ENCODE measurements around the gene IL17RD. TPM values are rescaled to one million over a fixed set of nuclear protein-coding genes. Genes with fewer than 3 reads are reported as not detected.

Gene IL17RD
- total RNA-seq, 1 donor from 2014 or later, result 2.9 TPM

GRCh38 chr3:57130571-57131209, 34.5 kb downstream of the IL17RD start:
- TF ChIP-seq, protein P1, sequence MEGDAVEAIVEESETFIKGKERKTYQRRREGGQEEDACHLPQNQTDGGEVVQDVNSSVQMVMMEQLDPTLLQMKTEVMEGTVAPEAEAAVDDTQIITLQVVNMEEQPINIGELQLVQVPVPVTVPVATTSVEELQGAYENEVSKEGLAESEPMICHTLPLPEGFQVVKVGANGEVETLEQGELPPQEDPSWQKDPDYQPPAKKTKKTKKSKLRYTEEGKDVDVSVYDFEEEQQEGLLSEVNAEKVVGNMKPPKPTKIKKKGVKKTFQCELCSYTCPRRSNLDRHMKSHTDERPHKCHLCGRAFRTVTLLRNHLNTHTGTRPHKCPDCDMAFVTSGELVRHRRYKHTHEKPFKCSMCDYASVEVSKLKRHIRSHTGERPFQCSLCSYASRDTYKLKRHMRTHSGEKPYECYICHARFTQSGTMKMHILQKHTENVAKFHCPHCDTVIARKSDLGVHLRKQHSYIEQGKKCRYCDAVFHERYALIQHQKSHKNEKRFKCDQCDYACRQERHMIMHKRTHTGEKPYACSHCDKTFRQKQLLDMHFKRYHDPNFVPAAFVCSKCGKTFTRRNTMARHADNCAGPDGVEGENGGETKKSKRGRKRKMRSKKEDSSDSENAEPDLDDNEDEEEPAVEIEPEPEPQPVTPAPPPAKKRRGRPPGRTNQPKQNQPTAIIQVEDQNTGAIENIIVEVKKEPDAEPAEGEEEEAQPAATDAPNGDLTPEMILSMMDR (IDR thresholded peaks at IDR 0.05), result no peak
- peaks cover 21% of the 10 kb centered on the region for H3K4me1 Mint-ChIP-seq (ENCODE audit: unreplicated experiment)
- H3K9me3 Mint-ChIP-seq (ENCODE audit: unreplicated experiment), result no peaks in the 10 kb centered on the region
- DNase-seq (ENCODE audit: extremely low spot score, unreplicated experiment), result no peak
- H3K27ac Mint-ChIP-seq (ENCODE audit: unreplicated experiment), result no peak overlapping the region
- H3K36me3 Mint-ChIP-seq (ENCODE audit: unreplicated experiment), result no peaks in the 10 kb centered on the region
- peaks cover 26% of the 10 kb centered on the region for H3K27me3 Mint-ChIP-seq (ENCODE audit: unreplicated experiment)
- H3K4me3 Mint-ChIP-seq (ENCODE audit: unreplicated experiment), result no peak overlapping the region

- peaks cover 21% of the 10 kb centered on the region for H3K4me1 Mint-ChIP-seq (ENCODE audit: unreplicated experiment)
- TF ChIP-seq, protein P1 (IDR thresholded peaks at IDR 0.05), result no peak
- DNase-seq (ENCODE audit: extremely low spot score, unreplicated experiment), result no peak
Observed at GRCh38 chr3:57128826-57129667, 36.1 kb downstream of the IL17RD start.

GRCh38 chr3:57127891-57128518, 37.1 kb downstream of the IL17RD start:
- H3K9me3 Mint-ChIP-seq (ENCODE audit: unreplicated experiment), result no peaks in the 10 kb centered on the region
- H3K27me3 Mint-ChIP-seq (ENCODE audit: unreplicated experiment), result peaks cover 21% of the 10 kb centered on the region
- TF ChIP-seq, protein P1 (IDR thresholded peaks at IDR 0.05), result no peak
- H3K4me3 Mint-ChIP-seq (ENCODE audit: unreplicated experiment), result peak overlapping the region; percentile 6
- no peak overlapping the region for H3K27ac Mint-ChIP-seq (ENCODE audit: unreplicated experiment)
- H3K36me3 Mint-ChIP-seq (ENCODE audit: unreplicated experiment), result no peaks in the 10 kb centered on the region
- DNase-seq (ENCODE audit: extremely low spot score, unreplicated experiment), result no peak
- H3K4me1 Mint-ChIP-seq (ENCODE audit: unreplicated experiment), result peaks cover 21% of the 10 kb centered on the region

More at GRCh38 chr3:57128826-57129667, 36.1 kb downstream of the IL17RD start:
- Mint-ChIP-seq H3K9me3 (ENCODE audit: unreplicated experiment) (no peaks in the 10 kb centered on the region), H3K27ac (ENCODE audit: unreplicated experiment) (no peak overlapping the region), H3K27me3 (ENCODE audit: unreplicated experiment) (peaks cover 26% of the 10 kb centered on the region), H3K4me3 (ENCODE audit: unreplicated experiment) (no peak overlapping the region), H3K36me3 (ENCODE audit: unreplicated experiment) (no peaks in the 10 kb centered on the region)

DNA sequence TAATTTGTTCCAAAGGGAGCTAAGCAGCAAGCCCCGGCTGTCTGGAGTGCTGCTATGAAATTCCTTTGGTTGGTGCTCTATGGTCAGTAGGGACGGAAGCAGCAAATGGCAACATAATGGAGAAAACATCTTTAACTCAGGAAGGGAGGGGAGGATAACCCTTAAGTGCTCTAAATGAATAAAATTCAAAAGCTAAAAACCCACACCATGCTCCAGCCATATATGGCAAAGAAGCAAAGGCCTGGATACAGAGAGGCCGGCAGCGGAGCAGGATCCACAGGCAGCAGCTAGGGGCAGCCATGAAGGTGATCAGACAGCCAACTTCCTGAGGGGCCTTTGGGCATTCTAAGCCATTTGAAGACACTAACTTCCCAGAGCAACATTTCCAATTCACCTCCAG, 38.9 kb downstream of the IL17RD start:
- no peak for DNase-seq (ENCODE audit: extremely low spot score, unreplicated experiment)
- Mint-ChIP-seq H3K27me3 (ENCODE audit: unreplicated experiment) (peaks cover 18% of the 10 kb centered on the region), H3K36me3 (ENCODE audit: unreplicated experiment) (no peaks in the 10 kb centered on the region), H3K4me3 (ENCODE audit: unreplicated experiment) (no peak overlapping the region), H3K27ac (ENCODE audit: unreplicated experiment) (no peak overlapping the region), H3K9me3 (ENCODE audit: unreplicated experiment) (no peaks in the 10 kb centered on the region), H3K4me1 (ENCODE audit: unreplicated experiment) (peaks cover 21% of the 10 kb centered on the region)
- TF ChIP-seq, protein P1 (IDR thresholded peaks at IDR 0.05), result no peak

Measured in osteocyte (in vitro differentiated cells).